Breast epithelium (tissue), 4 donors: ENCODE results near the gene ATRNL1. TPM values are rescaled to one million over a fixed set of nuclear protein-coding genes. Genes with fewer than 3 reads are reported as not detected.

ENCODE experiments used
- DNase-seq, 2 donors: peaks; one replicate each; pipeline ENCODE4 v3.0.0-alpha.2; 2019; ENCODE audit warnings: low spot score in 2 of 2
- H3K27ac ChIP-seq, 2 donors: fragments of 200-600 bp; sonication (generic) in 1 of 2; one replicate each; pipeline ENCODE4 v1.5.1; 2016 to 2019; ENCODE audit warnings: mild to moderate bottlenecking in 1 of 2
- H3K27me3 ChIP-seq, 2 donors: fragments of 200-600 bp; sonication (generic) in 1 of 2; one replicate each; pipeline versions ENCODE4 v1.5.1 to v1.6.0; 2017 to 2019; ENCODE audit warnings: control low read depth in 1 of 2, mild to moderate bottlenecking in 1 of 2
- H3K36me3 ChIP-seq: fragments of 200-600 bp; one replicate; pipeline ENCODE4 v1.5.1; 2019
- H3K4me1 ChIP-seq, 2 donors: fragments of 200-600 bp; sonication (generic); one replicate each; pipeline ENCODE4 v1.5.1; 2016 to 2019; ENCODE audit warnings: control low read depth in 1 of 2
- H3K4me3 ChIP-seq, 3 donors: fragments of 200-600 bp; sonication (generic); 1 replicate in 2 of 3; 2 replicates in 1 of 3; pipeline ENCODE4 v1.5.1; 2016 to 2019; ENCODE audit warnings: mild to moderate bottlenecking in 3 of 3, moderate library complexity in 2 of 3
- H3K9me3 ChIP-seq, 2 donors: fragments of 200-600 bp; sonication (generic) in 1 of 2; one replicate each; pipeline ENCODE4 v1.5.1; 2016 to 2019; ENCODE audit warnings: control low read depth in 1 of 2
- CTCF ChIP-seq, 3 donors: fragments of 450-650 bp; IDR thresholded peaks; one replicate each; pipeline ENCODE4 v1.5.1; 2016 to 2017; ENCODE audit warnings: antibody characterized with exemption in 3 of 3, mild to moderate bottlenecking in 3 of 3, moderate library complexity in 3 of 3
- POLR2A ChIP-seq: fragments of 450-650 bp; IDR thresholded peaks from one replicate; pipeline ENCODE4 v1.6.1; 2016; ENCODE audit warnings: antibody characterized with exemption, mild to moderate bottlenecking, moderate library complexity
- POLR2AphosphoS5 ChIP-seq, 3 donors: sonication (generic); formaldehyde crosslinking; IDR thresholded peaks; one replicate each; pipeline ENCODE4 v1.6.1; 2017; ENCODE audit warnings: antibody characterized with exemption in 3 of 3
- intact Hi-C: fragments of 100-400 bp; cut with DNase I; formaldehyde crosslinking; loops from one replicate; pipeline ENCODE4 v1.15.1; 2023; ENCODE audit warnings: low total_unique reads
- total RNA-seq, 3 donors: library from RNA; depleted of rRNA; stranded (reverse); fragments of >200 nt; gene quantifications; one replicate each; pipeline ENCODE4 v1.1.0, GENCODE V29; 2016

ATRNL1 gene
- total RNA-seq, 3 donors from 2014 or later = 0.16 to 11.4 (median 2.9) TPM

GRCh38 chr10:115895166-115895565 lies 802.0 kb downstream of the ATRNL1 start:
- Histone ChIP-seq H3K9me3 (no peaks in the 10 kb centered on the region), H3K27me3 (no peaks in the 10 kb centered on the region), H3K4me1 (no peaks in the 10 kb centered on the region), H3K27ac (no peak overlapping the region), H3K4me3 (no peak overlapping the region), H3K36me3 (no peaks in the 10 kb centered on the region)
- intact Hi-C loops = no loop called here
- DNase-seq = no peak
- TF ChIP-seq POLR2A = no peak
- no peak for TF ChIP-seq CTCF (IDR thresholded peaks at IDR 0.05)
- TF ChIP-seq POLR2AphosphoS5 (IDR thresholded peaks at IDR 0.05) = no peak

DNA sequence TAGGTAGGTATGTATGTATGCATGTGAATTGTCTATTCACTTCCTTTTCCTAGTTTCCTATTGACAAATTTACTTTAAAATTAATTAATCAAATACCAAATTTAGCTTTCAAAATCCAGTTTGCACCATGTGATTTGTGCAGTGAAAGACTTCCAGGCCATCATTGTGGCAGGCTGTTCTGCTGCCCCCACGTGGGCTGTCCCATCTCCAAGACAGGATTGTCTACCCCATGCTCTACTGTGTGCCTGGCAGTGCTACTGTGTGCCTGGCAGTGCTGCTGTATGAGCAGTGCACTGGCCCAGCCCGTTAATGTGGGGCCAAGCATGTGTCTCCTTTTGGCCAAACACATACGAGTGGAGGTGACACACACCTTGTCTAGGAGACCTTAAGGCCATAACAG lies 805.1 kb downstream of the ATRNL1 start:
- DNase-seq = no peak
- Histone ChIP-seq H3K4me1 (no peaks in the 10 kb centered on the region), H3K27me3 (no peaks in the 10 kb centered on the region), H3K9me3 (no peaks in the 10 kb centered on the region), H3K4me3 (no peak overlapping the region), H3K27ac (no peak overlapping the region), H3K36me3 (no peaks in the 10 kb centered on the region)
- TF ChIP-seq CTCF (IDR thresholded peaks at IDR 0.05) (no peak), POLR2AphosphoS5 (IDR thresholded peaks at IDR 0.05) (no peak), POLR2A (no peak)
- intact Hi-C loops = no loop called here

GRCh38 chr10:115902596-115902995 lies 809.4 kb downstream of the ATRNL1 start:
- Histone ChIP-seq H3K27me3 (no peaks in the 10 kb centered on the region), H3K4me1 (no peaks in the 10 kb centered on the region), H3K4me3 (no peak overlapping the region), H3K9me3 (no peaks in the 10 kb centered on the region), H3K36me3 (no peaks in the 10 kb centered on the region), H3K27ac (no peak overlapping the region)
- intact Hi-C loops = no loop called here
- no peak for TF ChIP-seq POLR2A
- TF ChIP-seq CTCF (IDR thresholded peaks at IDR 0.05) = no peak
- no peak for TF ChIP-seq POLR2AphosphoS5 (IDR thresholded peaks at IDR 0.05)
- DNase-seq = no peak

DNA sequence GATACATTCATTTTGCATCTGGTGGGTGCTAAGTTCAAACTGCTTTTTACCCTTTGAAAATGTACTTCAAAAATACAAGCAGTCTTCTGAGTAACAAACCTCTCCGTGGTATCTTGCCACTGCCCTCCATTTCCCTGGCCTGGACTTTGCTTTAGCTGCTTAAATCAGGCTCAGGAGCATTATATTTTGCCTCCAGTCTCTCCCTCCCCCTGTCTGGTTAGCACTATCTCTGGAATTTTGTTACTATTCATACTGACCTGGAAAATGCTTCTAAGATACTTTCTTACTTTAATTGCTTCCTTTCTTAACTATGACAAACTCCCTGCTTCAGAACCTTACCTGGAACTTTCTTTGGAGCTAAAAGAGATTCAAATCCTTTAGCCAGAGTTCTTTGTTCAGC lies 810.0 kb downstream of the ATRNL1 start:
- DNase-seq = no peak
- intact Hi-C loops = no loop called here
- Histone ChIP-seq H3K36me3 (no peaks in the 10 kb centered on the region), H3K4me3 (no peak overlapping the region), H3K27me3 (no peaks in the 10 kb centered on the region), H3K9me3 (no peaks in the 10 kb centered on the region), H3K4me1 (no peaks in the 10 kb centered on the region), H3K27ac (no peak overlapping the region)
- TF ChIP-seq POLR2A (no peak), POLR2AphosphoS5 (IDR thresholded peaks at IDR 0.05) (no peak), CTCF (IDR thresholded peaks at IDR 0.05) (no peak)

GRCh38 chr10:115903845-115904244 lies 810.7 kb downstream of the ATRNL1 start:
- no peaks in the 10 kb centered on the region for H3K36me3 ChIP-seq
- TF ChIP-seq POLR2A (no peak), CTCF (IDR thresholded peaks at IDR 0.05) (no peak), POLR2AphosphoS5 (IDR thresholded peaks at IDR 0.05) (no peak)
- H3K27ac ChIP-seq = no peak overlapping the region
- no peaks in the 10 kb centered on the region for H3K27me3 ChIP-seq
- no peak for DNase-seq
- H3K4me1 ChIP-seq = no peaks in the 10 kb centered on the region
- H3K4me3 ChIP-seq = no peak overlapping the region
- intact Hi-C loops = no loop called here
- H3K9me3 ChIP-seq = no peaks in the 10 kb centered on the region
